Skeletal muscle tissue (tissue), 4 donors: ENCODE data around the gene NGRN. TPM values are rescaled to one million over a fixed set of nuclear protein-coding genes. Genes with fewer than 3 reads are reported as not detected.
"Not testable (repeated sequence)": the region's sequence is repeated elsewhere in the genome, so short reads cannot be mapped to it uniquely, and the experiment has no call there.

Source experiments
- H3K27ac ChIP-seq: one replicate; pipeline ENCODE4 v1.7.0; 2013; ENCODE audit warnings: mild to moderate bottlenecking, low read depth, low read length, inconsistent platforms
- H3K27me3 ChIP-seq, 3 donors: one replicate each; pipeline ENCODE4 v1.7.0; 2013; ENCODE audit warnings: low read length in 3 of 3; ENCODE audit not compliant: control insufficient read depth in 3 of 3, insufficient read depth in 3 of 3
- H3K36me3 ChIP-seq, 3 donors: one replicate each; pipeline ENCODE4 v1.7.0; 2013; ENCODE audit warnings: low read length in 3 of 3; ENCODE audit not compliant: control insufficient read depth in 3 of 3, insufficient read depth in 3 of 3
- H3K4me1 ChIP-seq, 3 donors: one replicate each; pipeline ENCODE4 v1.7.0; 2013; ENCODE audit warnings: low read length in 3 of 3, mild to moderate bottlenecking in 3 of 3; ENCODE audit not compliant: control insufficient read depth in 3 of 3, insufficient read depth in 3 of 3
- H3K4me3 ChIP-seq, 3 donors: one replicate each; pipeline ENCODE4 v1.7.0; 2013; ENCODE audit warnings: low read length in 3 of 3
- H3K9ac ChIP-seq, 3 donors: one replicate each; pipeline ENCODE4 v1.7.0; 2013; ENCODE audit warnings: low read length in 3 of 3, mild to moderate bottlenecking in 3 of 3, moderate library complexity in 2 of 3, low read depth in 1 of 3
- H3K9me3 ChIP-seq, 3 donors: one replicate each; pipeline ENCODE4 v1.7.0; 2013; ENCODE audit warnings: low read length in 3 of 3; ENCODE audit not compliant: control insufficient read depth in 3 of 3
- total RNA-seq: library from RNA; depleted of rRNA; stranded (reverse); fragments of >200 nt; gene quantifications from one replicate; pipeline ENCODE4 v1.2.3, GENCODE V29; 2014
- donor health status: Osteomylitis.

NGRN gene
- total RNA-seq, 1 donor from 2014 or later: 67.3 TPM

DNA sequence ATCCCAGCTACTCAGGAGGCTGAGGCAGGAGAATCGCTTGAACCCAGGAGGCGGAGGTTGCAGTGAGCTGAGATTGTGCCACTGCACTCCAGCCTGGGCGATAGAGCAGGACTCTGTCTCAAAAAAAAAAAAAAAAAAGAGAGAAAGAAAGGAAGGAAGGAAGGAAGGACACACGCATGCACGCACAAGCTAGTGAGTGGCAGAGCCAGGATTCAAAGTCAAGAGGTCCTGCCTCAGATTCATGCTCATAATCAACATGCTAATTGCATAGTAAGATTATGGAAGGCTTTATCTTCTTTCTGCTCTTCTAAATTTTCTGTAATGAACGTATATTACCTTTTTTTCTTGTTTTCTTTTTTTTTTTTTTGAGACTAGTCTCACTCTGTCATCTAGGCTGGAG is 4.7 kb upstream of the NGRN start:
- H3K27ac ChIP-seq, H3K9ac ChIP-seq, H3K36me3 ChIP-seq, H3K27me3 ChIP-seq, H3K4me3 ChIP-seq, H3K9me3 ChIP-seq: not testable (repeated sequence)
- peaks cover 7 to 39% (median 14%) of the 10 kb centered on the region in 3 donors for H3K4me1 ChIP-seq

DNA sequence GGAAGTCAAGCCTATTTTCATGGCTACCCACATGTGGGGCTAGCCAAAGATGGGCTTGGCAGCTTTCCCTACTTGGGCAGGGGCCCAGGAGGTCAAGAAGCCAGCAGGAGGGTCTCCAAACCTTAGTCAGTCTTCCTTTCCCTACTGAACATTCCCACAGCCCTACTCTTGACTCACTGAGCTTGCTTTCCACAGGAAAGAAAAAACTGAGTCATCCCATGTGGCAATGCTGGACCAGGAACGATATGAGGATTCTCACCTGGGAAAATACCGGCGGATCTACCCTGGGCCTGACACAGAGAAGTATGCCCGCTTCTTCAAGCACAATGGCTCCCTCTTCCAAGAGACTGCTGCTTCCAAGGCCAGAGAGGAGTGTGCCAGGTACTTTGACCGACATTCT is 3.7 kb upstream of the NGRN start:
- H3K4me3 ChIP-seq: no peak overlapping the region
- H3K27me3 ChIP-seq: peaks cover 0 to 3% (median 0%) of the 10 kb centered on the region in 3 donors
- H3K4me1 ChIP-seq: peaks cover 12 to 44% (median 17%) of the 10 kb centered on the region in 3 donors
- no peaks in the 10 kb centered on the region for H3K9me3 ChIP-seq
- peaks cover 2 to 4% (median 3%) of the 10 kb centered on the region in 3 donors for H3K36me3 ChIP-seq
- H3K27ac ChIP-seq: peak overlapping the region; percentile 33
- peak overlapping the region in 1 of 3 donors; percentile 25 for H3K9ac ChIP-seq

DNA sequence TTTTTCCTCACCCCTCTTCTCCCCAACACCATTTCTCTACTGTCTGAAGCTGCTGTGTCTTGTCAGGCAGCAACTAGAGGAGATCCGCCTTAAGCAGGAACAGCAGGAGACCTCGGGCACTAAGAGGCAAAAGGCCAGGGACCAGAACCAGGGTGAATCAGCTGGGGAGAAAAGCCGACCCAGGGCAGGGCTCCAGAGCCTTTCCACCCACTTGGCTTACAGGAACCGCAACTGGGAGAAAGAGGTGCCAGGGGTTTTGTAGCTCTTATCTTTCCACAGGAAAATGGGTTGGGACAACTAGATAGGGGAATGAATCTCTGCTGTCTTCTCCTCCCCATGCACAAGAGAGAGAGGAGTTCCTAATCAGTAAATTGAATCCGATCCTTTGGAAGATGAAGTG is 3.0 kb upstream of the NGRN start:
- Histone ChIP-seq H3K9me3 (no peaks in the 10 kb centered on the region), H3K4me3 (no peak overlapping the region), H3K27me3 (peaks cover 0 to 3% (median 0%) of the 10 kb centered on the region in 3 donors), H3K36me3 (peaks cover 3 to 9% (median 7%) of the 10 kb centered on the region in 3 donors), H3K4me1 (peaks cover 18 to 50% (median 22%) of the 10 kb centered on the region in 3 donors), H3K27ac (peak overlapping the region; percentile 33), H3K9ac (no peak overlapping the region)

DNA sequence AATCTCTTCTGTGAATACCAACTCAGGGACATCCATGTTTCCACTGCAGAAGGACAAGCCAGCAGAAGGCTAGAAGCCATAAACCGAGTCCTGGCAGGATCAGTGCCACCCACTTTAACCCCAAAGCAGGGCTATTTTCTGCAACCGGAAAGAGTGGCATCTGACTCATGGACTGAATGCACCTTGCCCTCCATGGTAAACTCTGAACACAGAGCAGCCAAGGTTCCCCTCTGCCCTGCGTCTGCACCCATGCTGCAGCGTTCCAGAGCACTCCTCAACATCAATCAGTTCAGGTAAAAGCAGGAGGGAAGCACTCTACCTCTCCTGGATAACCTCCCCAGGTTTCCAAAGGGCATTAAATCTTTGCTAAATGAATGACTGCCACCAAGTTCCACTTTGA is 801 bp upstream of the NGRN start:
- Histone ChIP-seq H3K9ac (peak overlapping the region; percentile 96 to 97 (median 96)), H3K27me3 (no peaks in the 10 kb centered on the region), H3K4me3 (peak overlapping the region; percentile 78 to 97 (median 94)), H3K27ac (peak overlapping the region; percentile 93), H3K4me1 (peaks cover 32 to 64% (median 33%) of the 10 kb centered on the region in 3 donors), H3K9me3 (no peaks in the 10 kb centered on the region), H3K36me3 (peaks cover 7 to 16% (median 9%) of the 10 kb centered on the region in 3 donors)

GRCh38 chr15:90266061-90266431 is 574 bp downstream of the NGRN start:
- Histone ChIP-seq H3K27me3 (no peaks in the 10 kb centered on the region), H3K9ac (peak overlapping the region; percentile 96 to 97 (median 96)), H3K4me1 (peaks cover 44 to 76% (median 46%) of the 10 kb centered on the region in 3 donors), H3K36me3 (peaks cover 7 to 19% (median 17%) of the 10 kb centered on the region in 3 donors), H3K27ac (peak overlapping the region; percentile 93), H3K9me3 (no peaks in the 10 kb centered on the region), H3K4me3 (peak overlapping the region; percentile 78 to 97 (median 94))

GRCh38 chr15:90266485-90266884 is 1.0 kb downstream of the NGRN start:
- no peaks in the 10 kb centered on the region for H3K27me3 ChIP-seq
- peak overlapping the region; percentile 93 for H3K27ac ChIP-seq
- no peaks in the 10 kb centered on the region for H3K9me3 ChIP-seq
- H3K36me3 ChIP-seq: peaks cover 8 to 23% (median 18%) of the 10 kb centered on the region in 3 donors
- H3K4me1 ChIP-seq: peaks cover 49 to 80% (median 50%) of the 10 kb centered on the region in 3 donors
- peak overlapping the region; percentile 96 to 97 (median 96) for H3K9ac ChIP-seq
- peak overlapping the region; percentile 78 to 97 (median 94) for H3K4me3 ChIP-seq

GRCh38 chr15:90268415-90268814 is 2.9 kb downstream of the NGRN start:
- Histone ChIP-seq H3K9me3 (no peaks in the 10 kb centered on the region), H3K4me3 (peak overlapping the region in 1 of 3 donors; percentile 26), H3K9ac (no peak overlapping the region), H3K36me3 (peaks cover 14 to 33% (median 30%) of the 10 kb centered on the region in 3 donors), H3K27me3 (no peaks in the 10 kb centered on the region), H3K27ac (peak overlapping the region; percentile 93), H3K4me1 (peaks cover 55 to 70% (median 59%) of the 10 kb centered on the region in 3 donors)

- Histone ChIP-seq H3K27ac (peak overlapping the region; percentile 83), H3K36me3 (peaks cover 16 to 37% (median 35%) of the 10 kb centered on the region in 3 donors), H3K4me3 (peak overlapping the region in 1 of 3 donors; percentile 9), H3K4me1 (peaks cover 41 to 53% (median 52%) of the 10 kb centered on the region in 3 donors), H3K9ac (peak overlapping the region in 2 of 3 donors; percentile 47 to 68), H3K9me3 (no peaks in the 10 kb centered on the region), H3K27me3 (no peaks in the 10 kb centered on the region)
Observed at GRCh38 chr15:90270502-90271150, 5.2 kb downstream of the NGRN start.

DNA sequence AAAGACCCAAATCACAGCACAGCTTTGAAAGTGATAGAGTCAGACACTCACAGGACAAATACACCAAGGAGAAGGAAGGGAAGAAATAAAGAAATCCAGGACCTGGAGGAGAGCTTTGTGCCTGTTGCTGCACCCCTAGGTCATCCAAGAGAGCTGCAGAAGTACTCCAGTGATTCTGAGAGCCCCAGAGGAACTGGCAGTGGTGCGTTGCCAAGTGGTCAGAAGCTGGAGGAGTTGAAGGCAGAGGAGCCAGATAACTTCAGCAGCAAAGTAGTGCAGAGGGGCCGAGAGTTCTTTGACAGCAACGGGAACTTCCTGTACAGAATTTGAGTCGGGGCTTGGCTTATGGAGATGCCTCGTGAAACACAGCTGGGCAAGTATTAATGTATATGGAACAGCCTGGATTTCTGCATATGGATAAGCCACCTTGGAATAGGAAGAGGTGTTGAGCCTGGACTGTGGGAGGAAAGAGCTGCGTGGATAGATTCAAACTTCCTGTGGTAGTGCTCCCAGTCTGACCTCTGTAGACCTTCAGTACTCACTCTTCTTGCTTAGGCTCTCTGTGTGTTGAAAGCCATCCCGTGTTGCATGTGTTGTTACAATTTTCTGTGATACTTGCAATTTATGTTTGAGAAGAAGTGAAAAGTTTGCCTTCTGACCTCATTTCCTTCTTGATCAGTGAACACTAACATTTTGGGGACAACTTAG is 6.1 kb downstream of the NGRN start:
- Histone ChIP-seq H3K36me3 (peaks cover 16 to 37% (median 33%) of the 10 kb centered on the region in 3 donors), H3K27ac (peak overlapping the region; percentile 83), H3K4me3 (peak overlapping the region in 2 of 3 donors; percentile 13 to 35), H3K27me3 (no peaks in the 10 kb centered on the region), H3K9ac (peak overlapping the region in 2 of 3 donors; percentile 44 to 47), H3K4me1 (peaks cover 40 to 50% (median 49%) of the 10 kb centered on the region in 3 donors), H3K9me3 (no peaks in the 10 kb centered on the region)

DNA sequence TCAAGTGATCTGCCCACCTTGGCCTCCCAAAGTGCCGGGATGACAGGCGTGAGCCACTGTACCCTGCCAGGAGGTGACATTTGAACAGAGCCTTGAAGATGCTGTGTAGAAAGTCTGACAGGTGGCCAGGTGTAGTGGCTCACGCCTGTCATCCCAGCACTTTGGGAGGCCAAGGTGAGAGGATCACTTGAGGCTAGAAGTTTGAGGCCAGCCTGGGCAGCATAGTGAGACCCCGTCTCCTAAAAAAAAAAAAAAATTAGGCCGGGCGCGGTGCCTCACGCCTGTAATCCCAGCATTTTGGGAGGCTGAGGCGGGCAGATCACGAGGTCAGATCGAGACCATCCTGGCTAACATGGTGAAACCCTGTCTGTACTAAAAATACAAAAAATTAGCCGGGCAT is 13.0 kb downstream of the NGRN start:
- H3K27me3 ChIP-seq, H3K4me1 ChIP-seq, H3K9me3 ChIP-seq, H3K4me3 ChIP-seq, H3K27ac ChIP-seq, H3K9ac ChIP-seq, H3K36me3 ChIP-seq: not testable (repeated sequence)
